ENCODE results near the gene NR3C2.

The NR3C2 gene

DNA sequence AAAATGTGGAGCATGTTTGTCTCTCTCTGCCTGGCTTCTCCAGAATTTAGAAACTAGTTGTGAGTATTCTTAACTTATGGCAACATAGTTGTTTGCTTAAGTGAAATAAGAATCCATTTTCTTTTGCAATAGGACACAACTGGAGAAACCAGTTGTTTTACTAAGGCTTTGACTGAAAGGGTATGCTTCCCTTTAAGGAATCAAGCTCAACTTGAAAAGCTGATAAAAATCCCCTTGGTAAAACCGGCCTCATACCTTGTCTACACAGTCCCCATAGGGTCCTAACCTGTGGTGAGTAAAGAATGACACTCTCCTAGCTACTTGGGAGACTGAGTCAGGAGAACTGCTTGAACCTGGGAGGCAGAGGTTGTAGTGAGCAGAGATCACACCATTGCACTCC is 139.8 kb downstream of the NR3C2 start:
- DNase-seq, result no peak

DNA sequence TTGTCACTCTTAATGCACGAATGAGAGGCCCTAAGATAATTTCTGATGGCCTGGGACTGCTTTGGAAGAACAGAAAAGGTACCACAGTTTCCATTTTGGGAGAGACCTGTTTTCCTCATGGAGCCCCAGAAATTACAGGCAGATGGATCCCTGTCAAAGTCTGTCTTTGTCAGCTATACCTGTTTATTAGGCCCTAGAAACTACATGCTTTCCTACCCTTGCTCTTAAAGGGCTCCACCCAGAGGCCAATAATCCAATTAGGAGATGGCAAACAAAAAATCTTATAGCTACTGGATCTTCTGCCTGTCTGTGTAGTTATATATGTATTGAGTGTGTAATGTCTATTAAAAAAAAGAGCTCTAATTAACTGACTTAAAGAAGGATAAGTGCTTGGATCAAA is 141.3 kb downstream of the NR3C2 start:
- no peak for DNase-seq

DNA sequence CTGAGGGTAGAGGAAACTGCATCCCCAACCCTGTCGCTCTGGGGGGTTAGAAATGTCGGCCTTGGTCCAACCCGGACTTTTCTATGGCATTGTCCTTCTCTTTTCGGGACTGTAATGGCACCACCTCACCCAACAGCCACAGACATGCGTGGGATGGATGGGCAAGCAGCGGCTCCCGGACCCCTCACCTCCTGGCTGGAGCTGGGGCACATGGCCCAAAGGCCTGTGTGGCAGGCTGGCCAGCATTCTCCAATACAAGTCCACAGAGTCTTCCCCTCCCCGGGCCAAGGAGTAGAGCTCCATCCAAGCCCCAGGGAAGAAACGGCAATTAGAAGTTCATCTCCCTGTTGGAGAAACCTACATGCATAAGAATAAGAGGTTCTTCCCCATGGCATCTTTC is 142.9 kb downstream of the NR3C2 start:
- DNase-seq, result no peak

DNA sequence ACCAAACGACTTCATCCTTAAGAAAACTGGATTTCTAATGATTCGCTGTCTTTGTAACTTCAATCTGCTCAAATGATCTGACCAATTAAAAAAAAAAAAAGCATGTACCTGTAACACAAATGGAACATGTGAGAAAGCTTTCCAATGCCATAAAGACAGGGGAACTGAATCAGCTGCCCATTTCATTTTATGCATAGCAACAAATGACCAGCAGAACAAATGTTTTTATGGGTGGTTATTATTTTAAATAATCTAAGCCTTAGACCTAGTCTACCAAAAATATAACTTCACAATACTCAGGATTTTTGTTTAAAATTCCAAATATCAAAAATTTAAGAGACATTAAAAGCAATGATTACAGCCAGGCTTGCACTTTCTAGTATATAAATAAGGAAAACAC is 145.7 kb downstream of the NR3C2 start:
- no peak for DNase-seq

DNA sequence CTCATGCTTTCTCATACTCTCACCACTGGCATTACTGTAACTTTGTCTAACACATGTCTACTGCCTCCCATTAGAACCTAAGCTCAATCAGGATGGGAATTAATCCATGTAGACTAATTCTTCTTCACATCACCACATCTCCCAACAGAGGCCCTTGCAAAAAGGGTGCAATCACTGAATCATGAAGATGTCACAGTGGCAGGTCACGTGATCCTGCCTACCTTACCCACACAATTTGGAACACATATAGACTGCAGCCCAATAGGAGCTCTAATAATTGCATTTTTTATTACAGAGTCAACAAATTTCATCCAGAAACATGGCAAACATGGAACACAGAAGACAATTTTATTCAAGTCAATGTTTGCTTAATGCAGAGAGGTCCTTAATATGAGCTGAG is 146.6 kb downstream of the NR3C2 start:
- no peak for DNase-seq

DNA sequence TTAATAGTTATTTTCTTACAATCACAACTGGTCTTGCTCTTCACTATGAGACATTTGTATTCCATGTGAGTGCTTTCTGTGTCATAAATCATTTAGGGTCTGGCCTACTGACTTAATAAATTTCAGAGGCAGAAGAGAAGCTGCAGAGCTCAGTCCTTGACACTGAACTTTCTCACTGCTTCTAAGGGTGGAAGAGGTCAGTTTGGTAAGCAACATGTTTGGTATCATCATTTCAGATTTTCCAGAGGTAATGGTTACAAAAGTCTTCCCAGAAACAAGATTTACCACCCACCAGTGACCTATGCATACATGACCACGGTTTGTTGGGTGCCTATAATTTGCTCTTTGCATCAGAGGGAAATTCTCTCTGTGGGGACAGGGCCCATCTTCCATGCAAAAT is 148.6 kb downstream of the NR3C2 start:
- no peak for DNase-seq

DNA sequence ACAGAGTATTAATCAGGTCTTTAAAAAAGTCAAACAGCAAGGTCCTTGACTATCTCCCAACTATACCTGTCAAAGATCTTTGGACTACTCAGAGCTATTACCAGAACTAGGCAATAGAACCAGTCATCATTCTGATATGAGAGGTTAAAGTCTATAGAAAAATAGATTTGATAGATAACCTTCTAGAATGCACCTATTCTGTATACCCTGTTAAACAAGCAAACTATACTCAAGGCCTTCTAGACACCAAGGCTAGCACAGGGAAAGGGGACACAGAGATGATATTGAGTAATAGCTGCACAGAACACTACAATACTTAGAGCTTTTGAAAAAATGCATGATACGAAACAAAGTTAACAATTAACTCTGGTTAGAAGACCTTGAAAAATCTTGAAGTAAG is 149.5 kb downstream of the NR3C2 start:
- no peak for DNase-seq

DNA sequence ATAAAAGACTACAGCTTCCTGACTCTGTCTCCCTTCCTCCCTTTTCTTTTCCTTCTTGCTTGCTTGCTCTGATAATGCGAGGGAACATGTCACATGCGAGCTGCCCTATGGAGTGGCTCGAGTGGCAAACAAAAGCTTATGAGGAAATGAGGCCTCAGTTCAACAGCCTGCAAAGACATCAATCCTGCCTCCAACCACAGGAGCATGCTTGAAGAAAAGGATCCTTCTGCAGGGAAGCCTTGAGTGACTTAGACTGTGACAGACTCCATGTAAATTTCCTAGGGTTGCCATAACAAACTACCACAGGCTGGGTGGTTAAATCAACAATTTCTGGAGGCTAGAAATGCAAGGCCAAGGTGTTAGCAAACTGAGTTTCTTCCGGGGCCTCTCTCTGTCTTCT is 152.5 kb downstream of the NR3C2 start:
- DNase-seq, result no peak

DNA sequence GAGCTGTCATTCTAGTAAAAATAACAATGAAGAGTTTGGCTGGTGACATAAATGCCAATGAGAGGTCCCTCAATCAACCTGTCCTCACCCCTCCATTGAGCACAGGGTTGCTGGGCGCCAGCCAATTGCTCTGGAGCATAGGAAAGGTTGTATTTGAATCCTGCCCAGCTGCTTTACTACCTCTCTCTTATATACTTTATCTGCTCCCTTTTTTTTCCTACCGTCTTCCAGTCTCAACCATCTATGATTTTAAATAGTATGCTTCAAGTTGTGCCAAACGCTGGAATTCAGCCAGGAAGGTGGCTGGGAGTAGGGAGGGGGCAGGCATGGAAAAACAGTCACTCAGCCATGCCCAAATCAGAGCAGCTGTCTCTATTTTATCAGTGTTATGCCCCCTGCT is 153.8 kb downstream of the NR3C2 start:
- no peak for DNase-seq

DNA sequence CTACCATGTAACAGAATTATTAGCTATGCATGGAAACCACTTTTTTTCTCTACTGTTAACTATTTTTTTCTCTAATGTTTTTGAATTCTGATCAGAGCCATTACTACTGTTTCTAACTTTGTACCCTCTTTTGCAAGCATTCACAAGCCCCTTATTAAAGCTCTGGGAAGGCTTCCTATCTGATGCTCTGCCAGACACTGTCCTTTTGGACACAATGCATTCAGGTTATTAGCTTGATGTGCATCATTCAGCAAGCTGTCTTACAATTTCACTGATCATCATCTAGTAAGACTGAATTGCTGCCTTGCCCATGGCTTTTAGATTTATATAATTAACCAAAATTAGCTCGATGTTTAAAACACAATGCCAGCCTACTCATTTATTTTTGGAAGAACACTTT is 155.1 kb downstream of the NR3C2 start:
- DNase-seq, result no peak

DNA sequence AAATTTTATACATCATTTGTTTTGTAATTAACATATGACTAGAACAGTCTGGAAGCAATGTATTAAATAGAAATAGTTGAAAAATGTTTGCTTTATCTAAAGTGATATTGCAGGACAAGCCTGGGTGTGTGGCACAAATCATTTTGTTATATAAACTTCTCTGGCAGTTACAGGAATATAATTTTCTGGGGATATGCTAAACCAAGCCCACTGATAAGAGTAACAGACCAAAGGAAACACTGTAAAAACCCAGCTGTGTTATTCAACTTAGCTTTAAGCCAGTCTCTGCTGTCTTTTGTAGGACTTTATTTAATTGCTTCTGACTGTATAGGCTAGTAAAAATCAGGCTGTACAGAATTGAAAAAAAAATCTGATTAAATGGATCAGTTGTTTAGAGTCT is 156.2 kb downstream of the NR3C2 start:
- DNase-seq, result no peak

DNA sequence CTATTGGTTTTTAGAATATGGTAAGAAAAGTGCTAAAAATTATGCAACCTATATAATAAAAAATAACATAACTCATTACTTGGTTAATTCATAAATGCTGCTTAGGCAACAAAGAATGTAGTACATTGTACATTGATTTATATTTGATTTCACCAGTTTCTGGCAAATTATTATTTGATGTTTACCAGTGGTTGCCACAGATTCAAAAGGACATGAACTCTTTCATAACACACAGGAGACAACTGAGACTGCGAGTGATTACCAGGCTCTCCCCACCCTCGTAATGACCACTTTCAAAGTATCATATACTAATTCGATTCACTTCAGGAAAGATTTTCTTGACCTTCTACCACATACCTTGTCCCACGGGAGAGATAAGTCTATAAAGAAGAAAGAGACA is 158.5 kb downstream of the NR3C2 start:
- DNase-seq, result no peak

DNA sequence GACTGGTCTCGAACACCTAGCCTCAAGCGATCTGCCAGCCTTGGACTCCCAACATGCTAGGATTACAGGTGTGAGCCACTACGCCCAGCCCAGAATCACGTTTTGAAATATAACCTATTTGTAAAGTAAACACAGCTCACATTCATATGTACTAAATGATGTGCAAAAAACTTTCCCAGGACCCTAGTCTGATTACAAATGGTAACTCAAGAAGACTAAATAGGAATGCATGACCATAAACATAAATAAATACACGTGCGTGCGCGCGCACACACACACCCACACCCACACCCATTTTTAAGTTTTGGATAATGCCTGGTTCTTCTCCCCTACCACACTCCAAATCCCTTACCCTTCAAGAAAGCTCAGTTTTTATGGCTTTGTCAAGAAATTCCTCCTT is 163.9 kb downstream of the NR3C2 start:
- no peak for DNase-seq

DNA sequence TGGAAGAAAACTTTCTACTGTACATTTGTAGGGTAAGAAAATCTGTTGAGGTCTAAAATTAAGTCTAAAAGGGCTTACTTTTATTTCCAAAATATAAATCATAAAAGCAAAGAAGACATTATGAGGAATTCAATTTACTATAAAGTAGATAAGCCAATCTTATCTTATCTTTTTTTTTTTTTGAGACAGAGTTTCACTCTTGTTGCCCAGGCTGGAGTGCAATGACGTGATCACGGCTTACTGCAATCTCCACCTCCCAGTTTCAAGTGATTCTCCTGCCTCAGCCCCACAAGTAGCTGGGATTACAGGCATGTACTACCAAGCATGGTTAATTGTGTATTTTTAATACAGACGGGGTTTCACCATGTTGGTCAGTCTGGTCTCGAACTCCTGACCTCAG is 166.9 kb downstream of the NR3C2 start:
- no peak for DNase-seq

DNA sequence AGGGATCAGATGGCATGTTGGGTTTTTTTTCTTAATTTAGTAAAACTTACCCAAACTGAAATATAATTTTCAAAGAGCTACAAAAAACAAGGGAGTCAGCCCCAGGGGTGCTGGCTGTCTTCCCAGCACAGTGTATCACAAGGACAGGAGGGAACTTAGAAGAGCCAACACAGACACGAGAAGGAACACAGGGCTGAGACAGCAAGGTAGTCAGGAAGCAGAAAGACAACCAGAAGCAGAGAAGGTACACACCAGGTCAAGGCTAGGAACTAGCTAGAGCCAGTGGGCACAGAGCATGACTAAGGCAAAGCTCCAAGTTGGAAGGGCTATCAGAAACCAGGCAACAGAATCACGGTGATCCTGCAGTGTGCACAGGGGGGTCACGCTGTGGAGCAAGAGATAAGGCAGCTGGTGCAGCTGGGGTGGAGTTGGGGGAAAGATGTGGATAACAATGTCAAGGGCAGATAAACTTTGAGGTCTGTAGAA is 168.7 kb downstream of the NR3C2 start:
- no peak for DNase-seq

DNA sequence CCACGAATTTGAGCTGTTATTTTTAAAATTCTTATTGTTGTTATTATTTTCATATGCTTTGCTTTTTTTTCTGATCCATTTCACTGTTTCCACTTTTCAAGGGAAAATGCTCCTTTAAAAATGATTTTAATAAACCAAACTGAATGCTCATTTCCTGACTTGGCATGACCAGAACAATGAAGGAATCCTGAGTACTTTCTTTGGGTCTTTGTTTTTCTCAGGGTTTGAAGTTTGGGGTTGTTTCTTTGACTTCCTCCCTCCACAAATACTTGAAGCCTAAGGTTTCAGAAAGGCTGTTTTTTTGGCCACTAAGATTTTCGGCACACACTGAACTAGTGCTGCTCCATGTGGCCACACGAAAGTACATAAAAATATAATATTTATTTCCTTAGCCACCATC is 171.0 kb downstream of the NR3C2 start:
- no peak for DNase-seq

DNA sequence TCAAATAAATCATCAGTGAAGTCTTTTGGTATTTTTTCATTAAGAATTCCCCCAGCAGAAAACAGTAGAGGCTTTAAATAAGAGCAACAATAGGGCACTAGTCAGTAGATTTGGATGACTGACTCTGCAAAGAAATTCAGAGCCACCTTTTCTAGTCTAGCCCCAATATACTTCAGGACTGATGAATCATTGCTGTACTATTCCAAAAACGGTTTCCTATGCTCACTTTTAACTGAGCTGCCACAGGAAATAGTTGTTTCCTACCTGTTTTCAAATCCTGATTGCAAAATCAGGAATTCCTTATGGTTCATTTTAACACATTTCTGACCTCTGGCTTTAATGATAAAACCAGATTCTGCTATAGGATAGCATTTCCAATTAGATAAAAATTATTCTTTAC is 171.6 kb downstream of the NR3C2 start:
- no peak for DNase-seq

DNA sequence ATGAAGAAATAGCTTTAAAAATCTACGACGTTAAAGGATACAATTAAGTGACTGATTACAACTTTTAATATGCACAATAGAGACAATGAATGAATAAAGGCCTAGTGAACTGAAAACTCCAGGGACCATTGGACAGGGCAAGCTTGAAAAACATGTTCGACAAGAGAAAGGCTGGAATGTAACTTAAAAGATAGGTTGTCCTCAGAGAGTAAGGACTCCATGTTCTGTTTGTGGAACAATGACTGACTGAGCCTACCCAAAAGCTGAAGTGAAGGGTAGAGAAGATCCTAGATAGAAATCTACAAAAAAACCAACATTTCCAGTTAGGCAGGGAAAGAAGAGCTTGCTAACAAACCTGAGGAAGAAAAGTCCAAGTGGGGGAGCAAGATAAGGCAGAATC is 173.4 kb downstream of the NR3C2 start:
- DNase-seq, result no peak

DNA sequence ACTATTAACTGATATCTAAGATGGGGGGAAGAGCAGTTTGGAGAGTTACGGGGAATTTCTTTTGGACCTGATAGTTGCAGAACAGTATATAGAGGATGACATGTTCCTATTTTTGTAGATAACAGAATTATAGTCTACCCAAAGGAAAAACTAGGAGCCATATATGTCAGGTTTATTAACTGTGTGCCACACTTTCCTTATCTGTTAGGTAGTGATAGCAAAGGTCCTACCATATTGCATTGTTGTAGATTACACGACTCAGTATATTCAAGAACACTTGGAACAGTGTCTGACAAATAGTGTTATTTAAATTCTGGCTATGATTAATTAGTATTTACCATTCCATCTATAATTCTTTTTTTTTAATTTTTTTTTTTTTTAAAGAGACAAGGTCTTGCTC is 175.3 kb downstream of the NR3C2 start:
- DNase-seq, result no peak

DNA sequence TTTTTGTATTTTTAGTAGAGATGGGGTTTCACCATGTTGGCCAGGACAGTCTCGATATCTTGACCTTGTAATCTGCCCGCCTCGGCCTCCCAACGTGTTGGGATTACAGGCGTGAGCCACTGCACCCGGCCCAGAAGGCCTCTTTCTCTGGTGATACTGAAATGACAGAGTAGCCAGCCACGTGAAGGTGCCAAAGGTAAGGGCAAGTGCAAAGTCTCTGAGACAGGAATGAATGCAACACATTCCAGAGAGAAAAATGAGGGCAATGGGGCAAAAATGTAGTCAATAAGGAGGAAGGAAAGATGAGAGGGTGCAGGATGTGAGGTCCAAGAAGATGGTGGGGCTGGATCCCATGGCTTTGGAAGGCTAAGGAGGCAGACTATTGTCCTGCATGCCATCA is 176.0 kb downstream of the NR3C2 start:
- no peak for DNase-seq

DNA sequence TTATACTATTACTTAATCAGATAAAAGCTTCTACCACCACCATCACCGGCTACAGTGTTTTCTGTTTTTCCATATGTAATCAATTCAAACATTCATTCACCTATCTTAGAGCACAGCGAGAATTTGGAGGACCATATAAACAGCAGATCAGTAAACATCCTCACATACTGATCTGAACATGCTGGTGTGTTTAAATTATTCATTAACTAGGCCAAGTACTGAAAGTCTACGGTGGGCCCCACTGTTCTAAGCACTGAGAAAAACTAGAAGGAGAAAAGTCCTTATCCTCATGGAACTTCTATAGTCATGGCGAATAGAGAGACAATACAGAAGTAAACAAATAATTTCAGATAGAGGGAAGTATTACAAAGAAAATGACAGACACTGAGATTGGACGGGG is 176.6 kb downstream of the NR3C2 start:
- DNase-seq, result no peak

DNA sequence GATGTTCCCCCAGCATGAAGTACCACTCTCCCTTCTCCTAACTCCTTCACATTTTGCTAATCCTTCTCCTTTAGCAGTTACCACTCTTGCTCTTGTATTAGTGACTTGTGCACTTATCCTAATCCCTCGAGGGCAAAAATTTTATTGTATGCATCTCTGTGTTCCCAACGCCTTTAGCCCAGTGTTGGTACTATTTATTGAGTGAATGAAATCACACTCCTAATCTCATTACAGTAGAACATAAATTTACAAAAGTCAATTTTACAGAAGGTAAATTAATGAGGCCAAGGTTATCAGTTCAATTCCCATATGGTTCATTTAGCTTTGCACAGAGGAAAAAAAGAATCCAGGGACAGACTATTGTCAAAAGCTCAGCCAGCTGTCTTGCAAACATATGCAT is 178.4 kb downstream of the NR3C2 start:
- no peak for DNase-seq

DNA sequence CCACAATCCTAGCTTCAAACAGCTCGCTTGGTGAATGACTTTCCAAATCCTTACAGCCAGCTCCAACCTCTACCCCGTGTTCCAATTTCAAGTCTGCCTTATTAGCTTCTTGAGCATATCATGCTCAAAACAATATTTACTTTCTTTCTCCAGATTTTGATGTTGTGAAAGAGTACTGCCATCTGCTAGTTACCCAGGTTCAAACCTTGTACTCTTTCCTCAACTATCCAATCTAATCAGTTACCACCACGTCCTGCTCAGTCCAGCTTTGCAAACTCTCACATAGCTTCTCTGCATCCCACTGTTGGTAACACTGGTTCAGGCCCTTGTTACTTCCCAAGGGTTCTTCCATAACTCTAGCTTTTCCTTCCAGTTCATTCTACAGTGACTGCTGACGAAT is 179.1 kb downstream of the NR3C2 start:
- DNase-seq, result no peak

DNA sequence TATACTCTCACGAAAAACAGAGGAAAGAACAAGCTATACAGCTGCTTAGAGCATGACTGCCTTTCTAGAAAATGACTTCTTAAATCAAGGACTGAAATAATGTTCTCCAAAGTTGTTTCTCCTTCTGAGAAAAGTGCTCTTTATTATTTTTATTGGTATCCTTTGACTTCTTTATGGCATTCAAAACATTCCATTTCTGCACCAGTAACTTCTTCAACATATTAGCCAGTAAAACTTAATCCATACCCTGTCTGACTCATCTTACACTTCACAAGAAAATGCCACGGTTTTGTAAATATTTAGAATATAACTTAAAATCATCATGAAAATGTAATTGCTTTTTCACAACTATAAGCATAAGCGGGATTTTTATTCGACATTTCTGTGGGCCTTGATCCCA is 180.4 kb downstream of the NR3C2 start:
- no peak for DNase-seq

DNA sequence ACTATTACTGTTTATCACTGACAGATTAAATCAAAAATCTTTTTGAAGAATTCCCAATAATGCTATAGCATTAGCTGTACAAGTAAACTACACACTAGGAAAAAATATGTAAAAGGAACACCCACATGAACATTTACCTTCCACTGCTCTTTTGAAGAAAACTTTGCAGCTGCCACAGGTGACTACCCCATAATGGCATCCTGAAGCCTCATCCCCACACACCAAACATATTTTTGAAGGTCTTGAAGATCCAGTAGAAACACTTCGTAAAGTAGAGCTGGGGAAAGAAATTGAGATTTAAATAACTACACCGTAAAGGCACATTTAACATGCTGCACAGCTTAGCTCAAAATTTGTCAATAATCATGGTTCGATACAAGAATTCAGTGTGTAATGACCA is 182.4 kb downstream of the NR3C2 start:
- DNase-seq, result no peak

DNA sequence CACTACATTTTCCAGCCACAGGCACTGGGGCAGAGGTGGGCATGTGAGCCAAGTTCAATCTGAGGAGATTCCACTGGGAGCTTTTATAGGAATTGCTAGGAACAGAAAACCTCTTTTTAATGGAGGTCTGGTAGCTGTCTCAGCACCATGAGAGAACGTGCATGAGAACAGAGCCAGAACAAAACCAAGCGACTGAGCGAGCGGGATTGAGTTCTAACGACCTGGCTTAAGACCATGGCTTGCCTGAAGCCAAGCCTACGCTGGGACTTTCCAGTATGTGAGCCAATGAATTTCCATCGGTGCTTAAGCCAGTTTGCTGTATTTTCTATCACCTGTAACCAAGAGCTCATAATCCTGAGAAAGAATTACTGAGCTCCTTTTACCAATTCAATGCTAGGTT is 183.7 kb downstream of the NR3C2 start:
- no peak for DNase-seq

Data from activated effector memory CD4-positive, alpha-beta T cell treated with Interleukin-2 at 50 U/mL for 16 hours (primary cell).